Small intestine (tissue), 7 donors: ENCODE data around the gene MAL. TPM values are rescaled to one million over a fixed set of nuclear protein-coding genes. Genes with fewer than 3 reads are reported as not detected.

Experiments
- DNase-seq, 2 donors: peaks; one replicate each; pipeline versions ENCODE4 v3.0.0 to v3.0.0-alpha.2; 2013
- FAIRE-seq: peaks from 2 replicates; lab custom pipeline; 2012; peaks lifted over from hg19 to GRCh38; lab: Jason Lieb, UNC
- H3K27ac ChIP-seq, 3 donors: one replicate each; pipeline ENCODE4 v1.5.1; 2013; ENCODE audit warnings: low read length in 2 of 3, mild to moderate bottlenecking in 2 of 3, control low read depth in 1 of 3, inconsistent platforms in 1 of 3, low read depth in 1 of 3, moderate library complexity in 1 of 3
- H3K27me3 ChIP-seq, 3 donors: one replicate each; pipeline ENCODE4 v1.6.1; 2013; ENCODE audit warnings: low read length in 3 of 3, inconsistent platforms in 1 of 3; ENCODE audit not compliant: control insufficient read depth in 3 of 3, insufficient read depth in 3 of 3
- H3K36me3 ChIP-seq, 3 donors: one replicate each; pipeline ENCODE4 v1.6.1; 2013; ENCODE audit warnings: low read length in 3 of 3, inconsistent platforms in 1 of 3, low read depth in 1 of 3, mild to moderate bottlenecking in 1 of 3, moderate library complexity in 1 of 3; ENCODE audit not compliant: control insufficient read depth in 3 of 3, insufficient read depth in 2 of 3
- H3K4me1 ChIP-seq, 3 donors: one replicate each; pipeline ENCODE4 v1.6.1; 2013; ENCODE audit warnings: low read length in 2 of 3, inconsistent platforms in 1 of 3, low read depth in 1 of 3, mild to moderate bottlenecking in 1 of 3, moderate library complexity in 1 of 3; ENCODE audit not compliant: control insufficient read depth in 3 of 3, insufficient read depth in 2 of 3
- H3K4me3 ChIP-seq, 3 donors: one replicate each; pipeline ENCODE4 v1.5.1; 2013; ENCODE audit warnings: low read length in 3 of 3, control low read depth in 1 of 3, inconsistent platforms in 1 of 3, low read depth in 1 of 3, mild to moderate bottlenecking in 1 of 3, moderate library complexity in 1 of 3
- H3K9me3 ChIP-seq, 2 donors: one replicate each; pipeline ENCODE4 v1.6.1; 2013; ENCODE audit warnings: low read depth in 1 of 2, low read length in 1 of 2; ENCODE audit not compliant: control insufficient read depth in 2 of 2, insufficient read depth in 1 of 2
- WGBS, 3 donors: extraction: QIAGEN DNeasy Blood & Tissue Kit; methylation state at CpG; one replicate each; pipeline ENCODE4 v1.1.7; 2013; 5-methylcytosine and 5-hydroxymethylcytosine counted together
- polyA plus RNA-seq, 4 donors: library from polyadenylated mRNA; stranded (reverse) in 3 of 4; unstranded in 1 of 4; fragments of 200-250 nt in 3 of 4; fragments of 120-200 nt in 1 of 4; gene quantifications; one replicate each; pipeline versions ENCODE4 v1.2.1 to v1.2.3, GENCODE V29; 2013
- donor health status: healthy with polysubstance abuse.
- donor health status: control.
- donor health status: control.
- donor health status: Bipolar disorder and iron deficiency.
- donor health status: healthy.

The MAL gene
- polyA plus RNA-seq, 4 donors, result 0.15 to 3.8 (median 1.6) TPM

- Histone ChIP-seq H3K27ac (no peak overlapping the region), H3K27me3 (no peaks in the 10 kb centered on the region), H3K9me3 (no peaks in the 10 kb centered on the region), H3K4me1 (no peaks in the 10 kb centered on the region), H3K4me3 (no peak overlapping the region), H3K36me3 (no peaks in the 10 kb centered on the region)
- WGBS, 3 donors, result 73 to 80% (median 77%) methylated on average over 9 of the region's 9 CpGs
- DNase-seq (no peak), FAIRE-seq (no peak)
These were observed 8.9 kb upstream of the MAL start for GRCh38 chr2:95016616-95017015.

GRCh38 chr2:95017071-95017501, 8.4 kb upstream of the MAL start:
- H3K4me3 ChIP-seq, result no peak overlapping the region
- H3K4me1 ChIP-seq, result no peaks in the 10 kb centered on the region
- H3K36me3 ChIP-seq, result no peaks in the 10 kb centered on the region
- no peak for FAIRE-seq
- WGBS, 3 donors, result 57 to 76% (median 62%) methylated on average over 9 of the region's 9 CpGs
- peaks cover 0 to 1% (median 0%) of the 10 kb centered on the region in 3 donors for H3K27me3 ChIP-seq
- H3K27ac ChIP-seq, result no peak overlapping the region
- no peak for DNase-seq
- H3K9me3 ChIP-seq, result no peaks in the 10 kb centered on the region

GRCh38 chr2:95017836-95018235, 7.7 kb upstream of the MAL start:
- Histone ChIP-seq H3K36me3 (no peaks in the 10 kb centered on the region), H3K27ac (no peak overlapping the region), H3K9me3 (no peaks in the 10 kb centered on the region), H3K4me1 (no peaks in the 10 kb centered on the region), H3K4me3 (no peak overlapping the region), H3K27me3 (peaks cover 0 to 9% (median 0%) of the 10 kb centered on the region in 3 donors)
- 84 to 87% (median 86%) methylated on average over 12 of the region's 12 CpGs for WGBS, 3 donors
- FAIRE-seq (no peak), DNase-seq (no peak)

GRCh38 chr2:95018301-95018700, 7.2 kb upstream of the MAL start:
- Histone ChIP-seq H3K27me3 (peaks cover 0 to 13% (median 0%) of the 10 kb centered on the region in 3 donors), H3K4me1 (no peaks in the 10 kb centered on the region), H3K4me3 (no peak overlapping the region), H3K27ac (no peak overlapping the region), H3K36me3 (no peaks in the 10 kb centered on the region), H3K9me3 (no peaks in the 10 kb centered on the region)
- DNase-seq (no peak), FAIRE-seq (no peak)
- 73 to 79% (median 78%) methylated on average over 10 of the region's 10 CpGs for WGBS, 3 donors

- H3K27ac ChIP-seq, result no peak overlapping the region
These were observed 6.5 kb upstream of the MAL start for GRCh38 chr2:95018861-95019550.

GRCh38 chr2:95019572-95019971, 5.9 kb upstream of the MAL start:
- FAIRE-seq, result no peak
- Histone ChIP-seq H3K27ac (no peak overlapping the region), H3K9me3 (no peaks in the 10 kb centered on the region), H3K4me1 (no peaks in the 10 kb centered on the region), H3K36me3 (no peaks in the 10 kb centered on the region), H3K4me3 (no peak overlapping the region), H3K27me3 (peaks cover 2 to 26% (median 5%) of the 10 kb centered on the region in 3 donors)
- 55 to 75% (median 73%) methylated on average over 4 of the region's 4 CpGs for WGBS, 3 donors
- DNase-seq, result no peak

More at GRCh38 chr2:95018861-95019550, 6.5 kb upstream of the MAL start:
- Histone ChIP-seq H3K36me3 (no peaks in the 10 kb centered on the region), H3K9me3 (no peaks in the 10 kb centered on the region), H3K4me1 (no peaks in the 10 kb centered on the region), H3K27me3 (peaks cover 0 to 20% (median 0%) of the 10 kb centered on the region in 3 donors), H3K4me3 (no peak overlapping the region)
- WGBS, 3 donors, result 64 to 76% (median 72%) methylated on average over 12 of the region's 12 CpGs
- no peak for FAIRE-seq
- DNase-seq, result no peak

- no peak for FAIRE-seq
- no peaks in the 10 kb centered on the region for H3K4me1 ChIP-seq
- H3K36me3 ChIP-seq, result no peaks in the 10 kb centered on the region
- DNase-seq, result no peak
- H3K9me3 ChIP-seq, result no peaks in the 10 kb centered on the region
- H3K4me3 ChIP-seq, result no peak overlapping the region
- peaks cover 5 to 34% (median 7%) of the 10 kb centered on the region in 3 donors for H3K27me3 ChIP-seq
- WGBS, 3 donors, result 77 to 83% (median 81%) methylated on average over 9 of the region's 9 CpGs
- H3K27ac ChIP-seq, result no peak overlapping the region
These were observed 5.1 kb upstream of the MAL start for GRCh38 chr2:95020275-95021022.

- Histone ChIP-seq H3K36me3 (no peaks in the 10 kb centered on the region), H3K4me3 (no peak overlapping the region), H3K27ac (no peak overlapping the region), H3K4me1 (no peaks in the 10 kb centered on the region), H3K27me3 (peaks cover 5 to 39% (median 10%) of the 10 kb centered on the region in 3 donors), H3K9me3 (no peaks in the 10 kb centered on the region)
- FAIRE-seq (no peak), DNase-seq (no peak)
- WGBS, 3 donors, result 71 to 78% (median 75%) methylated on average over 5 of the region's 5 CpGs
These were observed 4.5 kb upstream of the MAL start for GRCh38 chr2:95021023-95021416.
